Duodenal mucosa (tissue), 2 donors: ENCODE measurements around the gene MYDGF.

Experiments
- H3K27ac ChIP-seq: one replicate; pipeline ENCODE4 v1.7.0; 2013; ENCODE audit warnings: low read depth, low read length
- H3K27me3 ChIP-seq, 2 donors: one replicate each; pipeline ENCODE4 v1.7.0; 2013; ENCODE audit warnings: low read length in 2 of 2, control low read depth in 1 of 2; ENCODE audit not compliant: insufficient read depth in 2 of 2, control insufficient read depth in 1 of 2
- H3K36me3 ChIP-seq, 2 donors: one replicate each; pipeline ENCODE4 v1.7.0; 2013; ENCODE audit warnings: low read length in 2 of 2, control low read depth in 1 of 2; ENCODE audit not compliant: insufficient read depth in 2 of 2, control insufficient read depth in 1 of 2
- H3K4me1 ChIP-seq, 2 donors: one replicate each; pipeline ENCODE4 v1.7.0; 2013; ENCODE audit warnings: low read length in 2 of 2, control low read depth in 1 of 2; ENCODE audit not compliant: insufficient read depth in 2 of 2, control insufficient read depth in 1 of 2
- H3K4me3 ChIP-seq, 2 donors: one replicate each; pipeline ENCODE4 v1.7.0; 2013; ENCODE audit warnings: low read length in 2 of 2, low read depth in 1 of 2
- H3K9ac ChIP-seq, 2 donors: one replicate each; pipeline ENCODE4 v1.7.0; 2013; ENCODE audit warnings: low read length in 2 of 2, low read depth in 1 of 2
- H3K9me3 ChIP-seq, 2 donors: one replicate each; pipeline ENCODE4 v1.7.0; 2013; ENCODE audit warnings: low read length in 2 of 2, control low read depth in 1 of 2; ENCODE audit not compliant: control insufficient read depth in 1 of 2

MYDGF gene

DNA sequence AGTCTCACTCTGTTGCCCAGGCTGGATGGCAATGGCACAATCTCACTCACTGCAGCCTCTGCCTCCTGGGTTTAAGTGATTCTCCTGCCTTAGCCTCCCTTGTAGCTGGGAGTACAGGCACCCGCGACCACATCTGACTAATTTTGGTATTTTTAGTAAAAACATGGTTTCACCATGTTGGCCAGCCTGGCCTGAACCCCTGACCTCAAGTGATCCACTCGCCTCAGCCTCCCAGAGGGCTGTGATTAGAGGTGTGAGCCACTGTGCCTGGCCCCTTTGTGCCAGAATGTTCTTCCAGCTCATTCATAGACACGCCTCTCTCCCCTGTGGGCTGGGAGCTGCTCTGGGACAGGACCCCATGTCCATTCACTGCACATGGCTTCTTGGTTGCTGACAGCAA, 9.1 kb downstream of the MYDGF start:
- H3K27me3 ChIP-seq = no peaks in the 10 kb centered on the region
- no peak overlapping the region for H3K9ac ChIP-seq
- no peak overlapping the region for H3K4me3 ChIP-seq
- H3K27ac ChIP-seq = no peak overlapping the region
- H3K9me3 ChIP-seq = no peaks in the 10 kb centered on the region
- H3K36me3 ChIP-seq = peaks cover 18 to 73% of the 10 kb centered on the region in 2 donors
- no peaks in the 10 kb centered on the region for H3K4me1 ChIP-seq

DNA sequence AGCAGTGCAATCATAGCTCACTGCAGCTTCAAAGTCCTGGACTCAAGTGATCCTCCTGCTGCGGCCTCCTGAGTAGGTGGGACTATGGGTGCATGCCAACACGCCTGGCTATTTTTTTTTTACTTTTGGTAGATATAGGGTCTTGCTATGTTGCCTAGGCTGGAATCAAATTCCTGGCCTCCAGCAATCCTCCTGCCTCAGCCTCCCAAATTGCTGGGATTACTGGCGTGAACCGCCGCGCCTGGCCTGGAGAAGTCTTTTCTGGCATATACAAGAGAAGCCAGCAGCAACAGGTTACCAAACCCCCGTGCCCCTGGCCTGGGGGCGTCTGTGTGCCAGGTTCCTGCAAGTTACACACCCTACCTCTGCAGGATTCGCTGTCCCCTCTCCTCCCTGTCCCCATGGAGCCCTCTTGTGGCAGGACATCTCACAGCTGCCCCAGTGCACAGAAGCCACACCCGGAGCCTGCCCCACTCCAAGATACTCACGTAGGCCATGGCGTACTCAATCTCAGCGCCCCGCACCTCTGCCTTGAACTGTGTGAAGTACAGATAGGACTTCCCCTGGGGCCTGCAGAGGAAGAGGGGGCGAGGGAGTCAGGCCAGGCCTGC, 9.9 kb downstream of the MYDGF start:
- Histone ChIP-seq H3K9ac (no peak overlapping the region), H3K36me3 (peaks cover 18 to 71% of the 10 kb centered on the region in 2 donors), H3K9me3 (no peaks in the 10 kb centered on the region), H3K27ac (no peak overlapping the region), H3K4me3 (no peak overlapping the region), H3K4me1 (no peaks in the 10 kb centered on the region), H3K27me3 (no peaks in the 10 kb centered on the region)

DNA sequence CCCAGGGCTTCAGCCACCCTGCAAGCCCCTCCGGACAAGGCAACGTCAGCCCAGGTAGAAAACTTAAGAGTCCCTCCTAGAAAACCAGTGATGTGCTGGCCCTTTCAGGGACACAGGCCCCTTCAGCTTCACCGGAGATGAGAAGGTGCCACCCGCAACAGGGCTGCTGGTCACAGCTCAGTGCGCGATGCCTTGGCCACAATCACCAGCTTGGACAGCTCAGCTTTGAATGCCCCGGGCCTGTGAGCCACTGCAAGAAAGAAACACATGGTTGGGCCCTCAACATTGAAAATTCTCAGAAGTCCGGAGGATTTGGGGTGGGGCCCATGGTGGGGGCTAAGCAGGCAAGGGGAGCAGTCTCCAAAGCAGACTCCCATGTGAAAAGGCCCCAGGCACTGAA, 12.3 kb downstream of the MYDGF start:
- Histone ChIP-seq H3K9me3 (no peaks in the 10 kb centered on the region), H3K4me1 (no peaks in the 10 kb centered on the region), H3K4me3 (no peak overlapping the region), H3K27me3 (no peaks in the 10 kb centered on the region), H3K27ac (no peak overlapping the region), H3K9ac (no peak overlapping the region), H3K36me3 (peaks cover 9 to 68% of the 10 kb centered on the region in 2 donors)

DNA sequence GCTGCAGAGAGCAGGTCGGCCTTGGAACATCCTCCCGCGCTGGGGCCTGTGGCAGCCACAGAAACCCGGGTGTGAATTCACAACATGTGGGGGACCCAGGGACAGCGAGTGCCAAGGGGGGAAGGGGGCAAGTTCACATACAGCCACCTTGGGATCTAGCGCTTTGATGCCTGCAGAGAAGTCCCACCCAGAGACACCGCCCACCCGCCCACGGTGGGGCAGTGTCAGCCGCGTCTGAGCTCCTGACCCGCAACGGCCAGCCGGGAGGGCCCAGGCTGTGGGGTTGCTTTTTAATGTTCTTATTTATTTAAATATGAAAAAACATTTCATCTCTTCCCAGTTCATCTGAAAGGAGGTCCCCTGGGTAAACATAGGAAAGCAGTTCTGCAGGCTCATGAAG, 12.9 kb downstream of the MYDGF start:
- Histone ChIP-seq H3K9me3 (no peaks in the 10 kb centered on the region), H3K9ac (no peak overlapping the region), H3K27me3 (no peaks in the 10 kb centered on the region), H3K4me1 (no peaks in the 10 kb centered on the region), H3K36me3 (peaks cover 9 to 67% of the 10 kb centered on the region in 2 donors), H3K4me3 (no peak overlapping the region), H3K27ac (no peak overlapping the region)

DNA sequence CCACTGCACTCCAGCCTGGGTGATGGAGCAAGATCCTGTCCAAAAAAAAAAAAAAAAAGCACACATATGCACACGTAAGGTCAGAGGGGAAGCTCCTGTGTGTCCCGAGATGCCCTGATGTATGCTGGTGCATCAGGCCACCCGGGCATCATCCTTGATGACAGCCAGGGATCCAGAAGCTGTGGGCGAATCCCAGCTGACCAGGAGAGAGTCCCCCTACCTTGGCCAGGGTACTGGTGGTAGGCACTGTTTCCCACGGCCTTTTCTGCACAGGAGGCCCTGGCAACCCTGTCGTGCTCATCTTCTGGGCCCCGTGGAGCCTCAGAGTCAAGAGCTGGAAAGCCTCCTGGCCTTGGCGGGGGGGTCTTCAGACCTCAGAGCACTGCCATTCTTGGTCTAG, 14.0 kb downstream of the MYDGF start:
- Histone ChIP-seq H3K9me3 (no peaks in the 10 kb centered on the region), H3K4me1 (no peaks in the 10 kb centered on the region), H3K27me3 (no peaks in the 10 kb centered on the region), H3K36me3 (peaks cover 9 to 68% of the 10 kb centered on the region in 2 donors), H3K9ac (no peak overlapping the region), H3K27ac (no peak overlapping the region), H3K4me3 (no peak overlapping the region)

DNA sequence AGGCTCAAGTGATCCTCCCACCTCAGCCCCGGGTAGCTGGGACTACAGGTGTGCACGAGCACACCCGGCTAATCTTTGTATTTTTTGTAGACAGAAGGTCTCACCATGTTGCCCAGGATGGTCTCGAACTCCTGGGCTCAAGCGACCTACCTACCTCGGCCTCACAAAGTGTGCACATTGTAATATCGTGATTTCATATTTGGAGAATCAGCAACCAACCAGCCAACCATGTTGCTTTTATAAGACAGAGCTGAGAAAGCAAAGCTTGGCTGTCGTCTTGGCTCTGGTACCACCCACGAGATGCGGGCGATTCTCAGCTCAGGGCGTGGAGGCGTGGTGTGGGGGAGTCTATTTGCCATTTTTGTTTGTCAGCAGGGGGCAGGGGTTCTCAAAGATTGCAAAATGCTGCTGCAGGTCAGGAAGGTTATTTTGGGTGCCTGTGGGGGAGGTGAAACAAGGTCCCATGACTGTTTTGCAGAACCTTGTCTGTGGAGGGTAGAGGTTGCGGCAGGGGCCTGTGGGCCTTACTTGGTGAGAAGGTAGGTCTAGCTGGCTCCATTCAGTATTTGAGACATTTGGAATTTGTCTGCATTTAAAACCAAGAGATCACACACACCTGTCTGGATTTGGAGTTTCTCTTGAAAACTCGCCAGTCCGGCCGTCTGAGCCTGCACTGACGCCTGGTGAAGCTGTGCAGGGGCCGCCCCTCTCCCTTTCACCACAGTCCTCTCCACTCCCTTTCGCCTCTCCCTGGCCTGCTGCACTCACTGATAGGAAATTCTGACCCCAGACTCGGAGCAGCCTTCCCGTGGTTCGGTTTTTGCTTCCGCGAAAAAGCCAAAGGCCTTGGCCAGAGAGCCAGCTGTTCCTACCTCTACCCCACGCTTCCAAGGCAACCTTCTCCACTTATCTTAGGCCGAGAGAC, 15.4 kb downstream of the MYDGF start:
- H3K27me3 ChIP-seq = no peaks in the 10 kb centered on the region
- H3K36me3 ChIP-seq = peaks cover 6 to 58% of the 10 kb centered on the region in 2 donors
- H3K4me1 ChIP-seq = no peaks in the 10 kb centered on the region
- no peak overlapping the region for H3K4me3 ChIP-seq
- no peaks in the 10 kb centered on the region for H3K9me3 ChIP-seq
- H3K9ac ChIP-seq = no peak overlapping the region
- no peak overlapping the region for H3K27ac ChIP-seq

DNA sequence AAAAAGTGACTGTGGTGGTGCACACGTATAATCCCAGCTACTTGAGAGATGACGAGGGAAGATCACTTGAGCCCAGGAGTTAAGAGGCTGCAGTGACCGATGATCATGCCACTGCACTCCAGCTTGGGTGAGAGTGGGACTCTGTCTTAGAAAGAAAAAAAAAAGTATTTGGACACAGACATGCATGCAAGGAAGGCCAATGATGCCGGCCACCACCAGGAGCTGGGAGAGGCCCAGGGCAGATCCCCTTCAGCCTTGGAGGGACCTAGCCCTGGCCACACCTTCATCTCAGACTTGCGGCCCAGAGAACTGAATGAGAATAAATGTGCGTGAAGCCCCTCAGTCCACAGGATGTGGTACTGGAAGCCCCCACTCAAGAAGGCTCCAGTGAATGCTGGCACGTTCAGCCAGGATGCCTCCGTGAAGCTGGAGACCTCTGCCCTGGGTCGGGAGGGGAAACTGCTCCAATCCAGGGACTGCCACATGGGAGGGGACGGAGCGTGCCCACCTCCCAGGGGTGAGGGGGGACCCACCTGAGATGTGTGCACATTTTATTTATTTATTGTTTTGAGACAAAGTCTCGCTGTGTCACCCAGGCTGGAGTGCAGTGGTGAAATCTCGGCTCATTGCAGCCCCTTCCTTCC, 16.2 kb downstream of the MYDGF start:
- no peaks in the 10 kb centered on the region for H3K27me3 ChIP-seq
- H3K4me1 ChIP-seq = no peaks in the 10 kb centered on the region
- no peak overlapping the region for H3K27ac ChIP-seq
- no peak overlapping the region for H3K9ac ChIP-seq
- no peaks in the 10 kb centered on the region for H3K9me3 ChIP-seq
- H3K4me3 ChIP-seq = no peak overlapping the region
- H3K36me3 ChIP-seq = peaks cover 0 to 57% of the 10 kb centered on the region in 2 donors

DNA sequence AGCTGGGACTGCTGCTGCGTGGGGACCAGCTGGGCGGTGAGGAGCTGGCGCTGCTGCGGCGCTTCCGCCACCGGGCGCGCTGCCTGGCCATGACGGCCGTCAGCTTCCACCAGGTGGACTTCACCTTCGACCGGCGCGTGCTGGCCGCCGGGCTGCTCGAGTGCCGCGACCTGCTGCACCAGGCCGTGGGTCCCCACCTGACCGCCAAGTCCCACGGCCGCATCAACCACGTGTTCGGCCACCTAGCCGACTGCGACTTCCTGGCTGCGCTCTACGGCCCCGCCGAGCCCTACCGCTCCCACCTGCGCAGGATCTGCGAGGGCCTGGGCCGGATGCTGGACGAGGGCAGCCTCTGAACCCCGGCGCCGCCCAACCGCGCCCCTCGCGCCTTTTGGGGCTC, 18.1 kb downstream of the MYDGF start:
- Histone ChIP-seq H3K27ac (no peak overlapping the region), H3K4me3 (no peak overlapping the region), H3K9ac (no peak overlapping the region), H3K4me1 (no peaks in the 10 kb centered on the region), H3K27me3 (no peaks in the 10 kb centered on the region), H3K36me3 (peaks cover 0 to 40% of the 10 kb centered on the region in 2 donors), H3K9me3 (no peaks in the 10 kb centered on the region)

DNA sequence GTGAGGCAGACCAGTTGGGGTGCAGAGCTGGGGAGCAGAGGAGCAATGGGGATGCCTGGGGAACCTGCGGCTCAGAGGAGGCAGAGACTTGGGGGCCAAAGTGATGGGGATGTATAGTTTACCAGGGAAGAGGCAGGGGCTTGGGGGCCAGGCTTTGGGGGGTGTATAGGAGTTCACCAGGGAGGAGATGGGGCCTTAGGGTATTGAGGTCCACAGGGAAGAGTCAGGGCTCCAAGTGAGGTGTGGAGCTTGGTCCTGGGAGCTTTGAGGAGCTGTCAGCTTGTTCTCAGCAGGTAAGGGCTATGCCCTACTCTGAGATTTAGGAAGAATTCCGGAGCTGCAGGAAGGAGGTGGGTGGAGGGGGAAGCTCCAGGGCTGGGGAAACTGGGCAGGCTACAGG, 20.0 kb downstream of the MYDGF start:
- H3K9me3 ChIP-seq = no peaks in the 10 kb centered on the region
- H3K4me1 ChIP-seq = no peaks in the 10 kb centered on the region
- no peak overlapping the region for H3K4me3 ChIP-seq
- H3K36me3 ChIP-seq = peaks cover 0 to 29% of the 10 kb centered on the region in 2 donors
- no peak overlapping the region for H3K27ac ChIP-seq
- no peak overlapping the region for H3K9ac ChIP-seq
- H3K27me3 ChIP-seq = no peaks in the 10 kb centered on the region

DNA sequence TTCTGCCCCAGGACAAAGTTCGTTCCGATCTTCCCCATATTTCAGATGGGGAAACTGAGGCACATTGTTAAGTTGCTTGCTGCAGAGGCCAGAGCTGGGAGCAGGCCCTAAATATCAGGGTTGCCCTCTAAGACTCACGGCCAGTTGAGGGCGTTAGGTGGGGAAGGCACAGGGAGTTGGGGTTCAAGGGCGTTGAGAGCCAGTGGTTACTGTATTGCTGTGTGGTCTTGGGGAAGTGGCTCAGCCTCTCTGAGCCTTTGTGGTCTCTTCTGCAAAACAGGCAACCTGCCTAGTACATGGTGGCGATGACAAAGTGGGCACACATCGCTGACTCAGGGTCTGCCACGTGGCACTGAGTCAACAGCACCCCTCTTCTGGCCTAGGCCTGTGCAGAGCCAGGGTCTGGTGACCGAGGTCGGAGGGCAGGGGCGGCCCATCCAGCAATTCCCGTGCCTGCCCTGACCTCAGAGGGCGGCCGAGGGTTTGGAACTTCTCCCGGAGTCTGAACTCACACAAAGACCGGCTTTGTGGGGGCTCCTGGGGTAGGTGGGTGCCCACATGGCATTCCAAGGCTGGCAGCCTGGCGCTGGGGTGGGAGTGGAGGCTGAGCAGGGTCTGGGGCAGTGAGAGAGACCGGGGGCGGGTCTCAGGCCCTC, 20.6 kb downstream of the MYDGF start:
- Histone ChIP-seq H3K27me3 (no peaks in the 10 kb centered on the region), H3K27ac (no peak overlapping the region), H3K9me3 (no peaks in the 10 kb centered on the region), H3K9ac (no peak overlapping the region), H3K4me3 (no peak overlapping the region), H3K4me1 (no peaks in the 10 kb centered on the region), H3K36me3 (peaks cover 0 to 24% of the 10 kb centered on the region in 2 donors)
